ENCODE results near the gene C1orf116. TPM values are rescaled to one million over a fixed set of nuclear protein-coding genes. Genes with fewer than 3 reads are reported as not detected.
A peak's percentile ranks its signal among the peaks of the same experiment; 100 is the strongest.
"Not testable (repeated sequence)": the region's sequence is repeated elsewhere in the genome, so short reads cannot be mapped to it uniquely, and the experiment has no call there.

C1orf116 gene
- total RNA-seq, 1 experiment from 2014 or later: under 0.01 TPM

DNA sequence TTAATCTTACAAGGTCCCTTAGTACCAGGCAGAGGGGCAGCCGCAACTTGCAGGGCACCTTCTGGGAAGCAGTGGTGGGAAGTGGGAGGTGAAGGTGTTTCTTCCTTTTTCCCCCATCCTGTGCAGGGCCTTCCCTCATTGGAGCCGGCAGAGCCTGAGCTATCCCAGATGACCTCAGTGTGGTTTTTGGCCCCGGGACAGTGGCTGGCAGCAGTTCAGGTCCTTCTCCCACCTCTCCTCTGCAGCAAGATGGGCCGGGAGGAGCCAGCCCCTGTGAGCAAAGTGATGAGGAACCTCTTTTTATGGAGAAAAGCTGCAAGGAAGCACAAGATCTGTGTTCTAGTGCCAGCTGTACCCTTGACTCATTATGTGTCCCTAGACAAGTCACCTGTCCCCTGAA lies 27.3 kb upstream of the C1orf116 start:
- no peak for DNase-seq (ENCODE audit: low read depth)

GRCh38 chr1:207058878-207059867 lies 26.6 kb upstream of the C1orf116 start:
- peak; percentile 78 for DNase-seq (ENCODE audit: low read depth)

GRCh38 chr1:207058252-207058651 lies 25.7 kb upstream of the C1orf116 start:
- no peak for DNase-seq (ENCODE audit: low read depth)

- no peak for DNase-seq (ENCODE audit: low read depth)
These were observed 24.1 kb upstream of the C1orf116 start for GRCh38 chr1:207056673-207057072.

DNA sequence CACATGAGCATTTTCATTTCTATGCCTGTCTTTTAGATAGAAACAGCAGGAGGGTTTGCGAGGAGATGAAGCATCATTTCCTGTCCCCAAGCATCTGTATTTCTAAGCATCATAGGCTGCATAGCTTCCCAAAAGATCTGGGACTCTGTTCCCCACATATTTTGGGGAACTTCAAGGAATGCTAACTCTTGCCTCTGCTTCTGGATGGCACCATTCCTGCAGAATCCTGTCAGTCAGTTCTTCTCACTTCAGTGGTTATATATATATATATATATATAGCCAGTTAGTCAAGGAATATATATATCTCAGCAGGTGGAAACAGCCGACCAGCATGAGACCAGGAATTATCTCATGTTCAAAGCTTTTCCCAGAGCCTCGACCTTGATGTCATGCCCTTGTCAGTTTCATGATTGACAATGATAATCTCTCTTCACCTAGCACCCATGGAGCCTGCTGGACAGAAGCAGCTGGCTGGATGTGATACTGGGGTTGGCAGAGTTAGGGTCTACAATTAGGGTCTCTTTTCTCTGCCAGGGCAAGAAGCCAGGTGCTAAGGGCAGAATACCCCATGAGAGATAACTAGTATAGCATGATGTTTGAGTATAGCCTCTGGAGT lies 22.9 kb upstream of the C1orf116 start:
- DNase-seq (ENCODE audit: low read depth): no peak

- DNase-seq (ENCODE audit: low read depth): no peak
These were observed 21.9 kb upstream of the C1orf116 start for GRCh38 chr1:207054491-207054890.

DNA sequence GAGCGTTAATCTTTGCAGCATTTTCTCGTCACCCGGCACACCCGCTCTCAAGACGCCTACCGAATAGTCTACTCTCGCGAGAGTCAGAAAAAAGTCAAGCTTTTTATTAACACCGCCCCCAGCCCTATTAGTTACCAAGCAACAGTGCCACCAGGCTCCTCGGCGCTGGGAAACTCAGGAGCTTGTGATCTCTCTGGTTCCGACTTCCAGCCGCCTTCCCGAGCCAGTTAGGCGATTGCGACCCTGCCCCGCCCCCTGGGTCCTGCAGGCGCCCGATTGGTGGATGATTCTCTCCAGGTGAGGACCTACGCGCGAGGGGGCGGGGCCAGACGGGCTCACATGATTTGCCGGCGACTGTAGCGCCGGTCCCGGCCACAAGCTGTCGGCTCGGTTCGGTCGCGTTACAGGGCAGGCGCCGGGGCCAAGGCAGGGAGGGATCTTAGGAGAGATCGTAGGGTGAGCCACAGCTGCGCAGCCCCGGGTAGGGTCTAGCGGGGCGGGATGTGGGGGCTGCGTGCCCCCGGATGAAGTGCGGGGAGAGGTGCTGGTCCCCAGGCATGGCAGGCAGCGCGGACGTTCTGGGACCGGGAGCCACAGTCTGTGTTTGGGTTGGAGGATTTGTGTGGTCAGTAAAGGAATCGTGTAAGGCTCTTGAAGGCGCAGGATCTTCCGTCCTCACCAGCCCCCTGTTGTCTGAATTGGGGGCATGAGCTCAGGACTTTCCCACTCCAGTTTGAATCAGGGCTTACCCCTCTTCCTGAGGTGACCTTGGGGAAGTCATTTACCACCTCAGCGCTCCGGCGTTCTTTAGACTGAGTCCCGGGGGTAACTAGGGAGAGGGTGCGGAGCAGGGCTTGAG lies 20.6 kb upstream of the C1orf116 start, which contains the start of gene PFKFB2:
Gene PFKFB2 (plus strand): TSS at position 365 of the 859 bp plus-strand sequence. CDS start 1,443 bp downstream, outside the sequence.
- peak; percentile 86 for DNase-seq (ENCODE audit: low read depth)

GRCh38 chr1:207051191-207051943 lies 18.8 kb upstream of the C1orf116 start, which contains the start of gene YOD1:
TSS of gene YOD1 (minus strand) at chr1:207051208. CDS start at chr1:207051030, 178 bp downstream.
- peak; percentile 37 for DNase-seq (ENCODE audit: low read depth)

- DNase-seq (ENCODE audit: low read depth): peak; percentile 88
These were observed 18.1 kb upstream of the C1orf116 start for GRCh38 chr1:207050480-207051190.

DNA sequence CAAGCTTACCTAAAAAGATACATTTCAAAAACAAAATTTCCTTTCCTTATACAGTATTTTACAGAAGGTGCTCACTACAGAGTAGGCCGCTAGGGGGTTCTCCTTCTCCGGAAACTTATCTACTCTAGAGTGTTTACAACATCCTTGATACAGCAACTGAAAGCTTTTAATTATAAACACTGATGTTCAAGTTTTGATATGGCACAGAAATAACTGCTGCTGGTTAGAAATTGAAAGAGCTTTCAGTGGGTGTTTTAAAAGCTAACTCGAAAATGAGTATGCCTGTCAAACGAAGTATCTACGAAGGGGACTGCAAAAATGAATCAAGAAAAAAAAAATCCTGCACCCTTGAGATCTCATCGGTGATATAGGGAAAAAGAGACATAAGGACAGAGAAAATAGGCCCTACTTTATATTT lies 17.4 kb upstream of the C1orf116 start:
- peak; percentile 47 for DNase-seq (ENCODE audit: low read depth)

DNA sequence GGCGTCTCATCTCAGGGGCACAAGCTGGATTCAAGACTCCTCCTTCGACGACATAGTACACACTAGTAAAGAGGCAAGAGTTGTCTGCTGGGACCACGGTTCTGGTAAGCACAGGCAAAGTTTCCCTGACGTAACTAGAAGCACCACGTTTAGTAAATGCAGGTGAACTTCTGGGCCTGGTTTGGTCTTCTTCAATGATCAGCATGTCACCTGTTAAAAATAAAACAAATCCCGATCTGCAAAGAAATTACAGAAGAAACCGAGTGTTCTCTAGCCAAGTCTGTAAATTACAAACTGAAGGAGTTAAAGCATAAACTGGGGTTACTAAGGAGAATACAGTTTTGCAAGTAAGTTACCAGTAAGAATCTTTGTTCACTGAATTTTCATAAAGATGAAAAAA lies 17.0 kb upstream of the C1orf116 start:
- no peak for DNase-seq (ENCODE audit: low read depth)

DNA sequence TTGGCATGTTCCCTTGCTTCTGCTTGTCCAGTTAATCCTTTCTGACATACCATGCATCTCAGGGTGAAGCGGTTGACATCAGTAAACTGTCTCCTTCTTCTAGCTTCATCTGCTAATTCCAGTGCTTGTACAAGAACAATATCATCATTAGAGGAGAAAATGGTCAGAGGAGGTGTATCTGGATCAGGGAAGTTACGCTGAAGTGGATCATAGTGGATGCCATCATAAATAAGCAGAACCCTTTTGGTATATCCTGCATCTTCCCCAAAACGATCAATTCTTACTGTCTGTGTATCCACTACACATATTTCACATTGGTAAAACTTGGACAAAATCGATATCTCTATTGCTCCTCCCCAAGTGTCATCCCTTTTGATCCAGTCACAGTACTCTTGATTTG lies 16.5 kb upstream of the C1orf116 start:
- no peak for DNase-seq (ENCODE audit: low read depth)

DNA sequence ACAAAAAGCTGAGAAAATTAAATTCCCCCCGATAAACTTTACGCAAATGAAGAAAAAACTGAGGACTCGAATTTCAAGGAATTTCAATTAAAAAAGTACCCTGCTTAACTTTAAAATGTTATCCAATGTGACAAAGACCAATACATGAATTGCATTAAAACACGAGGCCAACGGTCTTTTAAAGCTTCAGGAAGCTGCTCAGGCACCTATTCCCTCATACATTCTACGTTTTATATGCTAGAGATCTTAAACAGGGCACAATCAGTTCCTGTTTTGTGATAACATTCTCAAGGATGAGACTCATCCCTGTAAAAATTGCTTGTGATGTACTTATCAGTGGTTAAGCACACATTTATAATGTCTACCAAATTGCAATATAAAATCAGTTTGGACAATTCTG lies 15.5 kb upstream of the C1orf116 start:
- no peak for DNase-seq (ENCODE audit: low read depth)

GRCh38 chr1:207047505-207047904 lies 14.9 kb upstream of the C1orf116 start:
- no peak for DNase-seq (ENCODE audit: low read depth)

- DNase-seq (ENCODE audit: low read depth): no peak
These were observed 12.9 kb upstream of the C1orf116 start for GRCh38 chr1:207045453-207045852.

- DNase-seq (ENCODE audit: low read depth): not testable (repeated sequence)
These were observed 8.8 kb upstream of the C1orf116 start for GRCh38 chr1:207041397-207041796.

DNA sequence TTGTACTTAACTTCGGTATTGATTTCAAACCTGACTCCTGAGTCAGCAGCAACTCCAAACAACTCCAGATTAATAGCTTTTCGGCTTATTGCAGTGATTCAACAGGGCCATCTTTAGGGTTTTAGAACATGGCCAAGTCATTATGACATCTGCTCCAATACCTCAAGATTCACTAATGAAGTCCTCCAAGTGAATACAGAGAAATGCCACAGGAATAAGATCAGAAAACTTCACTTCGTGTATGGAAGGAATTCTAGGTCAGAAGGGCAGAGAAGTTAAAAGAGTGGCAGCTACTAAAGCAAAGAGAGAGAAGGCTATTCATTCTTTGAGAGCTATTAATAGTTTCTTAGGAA lies 7.6 kb upstream of the C1orf116 start:
- DNase-seq (ENCODE audit: low read depth): no peak

DNA sequence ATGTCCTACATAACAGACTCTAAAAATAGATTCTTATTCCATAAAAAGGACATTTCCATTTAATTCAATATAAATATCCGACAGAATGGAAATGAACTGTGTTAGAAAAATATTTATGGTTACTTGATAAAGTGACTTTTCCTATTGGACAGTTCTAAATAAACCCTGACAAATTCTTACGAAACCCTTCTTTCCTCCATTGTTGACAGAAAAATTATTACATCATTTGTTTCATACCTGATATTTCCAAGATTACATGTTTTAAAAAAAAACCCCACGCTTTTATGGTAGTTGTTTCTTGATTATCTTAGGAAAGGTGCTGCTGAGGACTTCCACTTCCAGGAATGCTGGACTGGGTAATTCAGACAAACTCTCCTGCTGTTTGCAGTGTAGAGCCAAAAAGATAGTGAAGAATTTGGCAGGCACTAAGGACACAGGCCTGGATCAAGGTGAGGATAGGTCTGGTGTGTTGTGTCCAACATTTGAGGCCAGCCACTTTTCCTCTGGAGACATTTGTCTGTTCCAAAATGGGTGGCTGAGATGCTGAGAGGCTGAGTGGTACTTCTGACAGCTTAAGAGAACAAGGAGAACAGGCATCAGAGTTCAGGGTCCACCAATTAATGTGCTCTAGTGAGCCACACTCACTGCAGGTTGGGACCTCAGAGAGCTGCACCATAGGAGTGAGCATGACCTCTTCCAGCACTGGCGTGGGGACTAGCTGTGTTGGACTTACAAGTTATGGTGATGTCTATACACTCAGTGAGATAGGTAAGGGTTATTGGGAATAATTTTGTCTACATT lies 7.0 kb upstream of the C1orf116 start:
- DNase-seq (ENCODE audit: low read depth): no peak

DNA sequence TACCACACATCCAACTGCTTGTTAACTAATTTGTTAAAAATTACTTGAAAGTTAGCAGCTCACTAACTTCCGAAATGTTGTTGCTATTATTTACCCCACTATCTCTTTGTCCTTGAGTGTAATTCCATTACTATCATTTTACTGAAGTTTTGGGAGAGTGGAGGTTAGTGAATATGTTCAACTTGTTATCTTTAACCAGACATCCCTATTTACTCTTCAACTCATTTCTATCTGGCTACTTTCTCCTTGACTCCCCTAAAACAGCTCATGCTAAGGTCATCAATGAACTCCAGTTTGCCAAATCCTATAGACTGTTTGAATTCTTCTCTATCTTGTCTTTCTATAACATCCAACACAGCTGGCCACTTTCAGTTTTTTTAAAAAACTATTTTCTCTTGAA lies 4.3 kb upstream of the C1orf116 start:
- no peak for DNase-seq (ENCODE audit: low read depth)
